ENCODE measurements around the gene CEACAM16. TPM values are rescaled to one million over a fixed set of nuclear protein-coding genes. Genes with fewer than 3 reads are reported as not detected.
"Not testable (repeated sequence)": the region's sequence is repeated elsewhere in the genome, so short reads cannot be mapped to it uniquely, and the experiment has no call there.

The CEACAM16 gene
- total RNA-seq, 1 experiment from 2014 or later: not detected

DNA sequence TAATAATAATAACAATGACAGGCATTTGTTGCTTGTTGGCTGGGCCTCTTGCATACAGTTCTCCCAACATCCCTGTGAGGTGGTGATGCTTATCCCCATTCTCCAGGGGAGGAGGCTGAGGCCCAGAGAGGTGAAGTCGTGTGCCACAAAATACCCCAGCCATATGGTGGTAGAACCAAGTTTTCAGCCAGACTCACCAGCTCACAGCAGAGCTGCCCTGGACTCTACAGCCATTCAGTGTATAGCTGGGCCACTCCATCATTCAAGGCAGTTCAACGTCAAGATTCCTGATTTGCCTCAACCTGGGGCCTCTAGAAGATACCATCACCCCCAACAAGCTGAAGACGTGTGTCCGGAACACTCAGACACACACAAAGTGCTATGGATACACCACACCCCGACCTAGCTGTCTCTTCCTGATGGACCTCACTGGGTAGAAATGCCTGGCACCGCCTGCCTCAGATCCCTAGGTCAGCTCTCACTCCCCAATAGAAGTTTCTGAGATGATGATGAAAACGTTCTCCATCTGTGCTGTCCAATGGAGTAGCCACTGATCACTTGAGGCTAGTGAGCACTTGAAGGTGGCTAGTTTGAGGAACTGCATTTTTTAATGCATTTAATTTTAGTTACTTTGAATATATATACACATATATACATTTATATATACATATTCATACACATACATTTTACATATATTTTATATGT lies 31.9 kb upstream of the CEACAM16 start:
- POLR2A ChIA-PET: no interaction called here
- no peak for TF ChIP-seq RAD21 (IDR thresholded peaks at IDR 0.05; ENCODE audit: low read depth)
- TF ChIP-seq, protein P1, sequence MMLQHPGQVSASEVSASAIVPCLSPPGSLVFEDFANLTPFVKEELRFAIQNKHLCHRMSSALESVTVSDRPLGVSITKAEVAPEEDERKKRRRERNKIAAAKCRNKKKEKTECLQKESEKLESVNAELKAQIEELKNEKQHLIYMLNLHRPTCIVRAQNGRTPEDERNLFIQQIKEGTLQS (IDR thresholded peaks at IDR 0.05): no peak
- TF ChIP-seq SRF (IDR thresholded peaks at IDR 0.05; ENCODE audit: low read depth): no peak
- TF ChIP-seq MAX (IDR thresholded peaks at IDR 0.05): no peak
- no peak for TF ChIP-seq EGR1 (IDR thresholded peaks at IDR 0.05; ENCODE audit: low read depth)
- no peak for TF ChIP-seq EZH2phosphoT487 (IDR thresholded peaks at IDR 0.05; ENCODE audit: borderline replicate concordance)

GRCh38 chr19:44668985-44669764 lies 29.8 kb upstream of the CEACAM16 start:
- Histone ChIP-seq H3K9me2 (ENCODE audit: insufficient read depth) (no peaks in the 10 kb centered on the region), H3K9ac (ENCODE audit: low read length) (no peak overlapping the region), H3K36me3 (ENCODE audit: control insufficient read depth in 1 of 2, insufficient read depth in 2 of 2, low read length in 2 of 2) (no peaks in the 10 kb centered on the region), H3K4me2 (ENCODE audit: low read length) (no peak overlapping the region), H3K4me1 (ENCODE audit: control insufficient read depth in 1 of 2, insufficient read depth in 2 of 2, low read length in 2 of 2) (peaks cover 0 to 23% of the 10 kb centered on the region in 2 experiments; a peak in 2 of 4 replicates), H3K79me2 (ENCODE audit: insufficient read depth, low read length) (no peaks in the 10 kb centered on the region), H2AFZ (ENCODE audit: low read depth, low read length, poor library complexity, severe bottlenecking) (no peak overlapping the region), H3K4me3 (replicated peaks in 1 of 2; ENCODE audit: low read depth in 1 of 2, low read length in 2 of 2) (no peak overlapping the region), H4K20me1 (ENCODE audit: insufficient read depth) (no peaks in the 10 kb centered on the region), H3K27me3 (ENCODE audit: insufficient read depth, low read length) (no peaks in the 10 kb centered on the region), H3K27ac (ENCODE audit: low read depth, low read length) (no peak overlapping the region), H3K9me3 (ENCODE audit: control insufficient read depth in 1 of 2, insufficient read depth in 1 of 2, low read depth in 1 of 2, low read length in 2 of 2) (no peaks in the 10 kb centered on the region)
- intact Hi-C loops (cut with micrococcal nuclease): no loop called here
- ChIA-PET POLR2A (no interaction called here), RAD21 (ENCODE audit: low non-redundant PET in 1 of 2, low total read pairs in 2 of 2, uncharacterized antibody in 2 of 2, unreplicated experiment in 2 of 2) (interaction anchor here in 1 of 2 experiments (0.6 kb wide), 1 partner anchor 59 kb away, joined by 9 read pairs; no protein-coding TSS in a partner anchor), CTCF (no interaction called here)
- DNase-seq (ENCODE audit: low read depth, low spot score): no peak
- no peak for ATAC-seq
- BruUV-seq (replicated peaks): no TSS peak
- no peak for TF ChIP-seq ZNF274 (IDR thresholded peaks at IDR 0.05; ENCODE audit: low read depth, low read length)
- TF ChIP-seq YY1 (IDR thresholded peaks at IDR 0.05; ENCODE audit: extremely low read depth, insufficient replicate concordance, low read depth, low read length): no peak

More for the DNA sequence above, 31.9 kb upstream of the CEACAM16 start:
- H3K4me2 ChIP-seq (ENCODE audit: low read length): no peak overlapping the region
- H3K9ac ChIP-seq (ENCODE audit: low read length): no peak overlapping the region
- DNase-seq (ENCODE audit: low read depth, low spot score) (no peak), ATAC-seq (no peak)
- intact Hi-C loops (cut with micrococcal nuclease): no loop called here
- H3K9me3 ChIP-seq (ENCODE audit: control insufficient read depth in 1 of 2, insufficient read depth in 1 of 2, low read depth in 1 of 2, low read length in 2 of 2): no peaks in the 10 kb centered on the region
- H3K27me3 ChIP-seq (ENCODE audit: insufficient read depth, low read length): no peaks in the 10 kb centered on the region
- no TSS peak for BruUV-seq (replicated peaks)
- ChIA-PET RAD21 (ENCODE audit: low non-redundant PET in 1 of 2, low total read pairs in 2 of 2, uncharacterized antibody in 2 of 2, unreplicated experiment in 2 of 2) (interaction anchor here in 1 of 2 experiments (0.6 kb wide), 1 partner anchor 59 kb away, joined by 4 read pairs; no protein-coding TSS in a partner anchor), CTCF (interaction anchor here (1.0 kb wide), 1 partner anchor 10 kb away, joined by 3 read pairs; no protein-coding TSS in a partner anchor)
- H3K9me2 ChIP-seq (ENCODE audit: insufficient read depth): no peaks in the 10 kb centered on the region
- H3K4me1 ChIP-seq (ENCODE audit: control insufficient read depth in 1 of 2, insufficient read depth in 2 of 2, low read length in 2 of 2): peaks cover 0 to 23% of the 10 kb centered on the region in 2 experiments; a peak in 2 of 4 replicates
- H3K27ac ChIP-seq (ENCODE audit: low read depth, low read length): no peak overlapping the region
- H2AFZ ChIP-seq (ENCODE audit: low read depth, low read length, poor library complexity, severe bottlenecking): no peak overlapping the region
- H3K79me2 ChIP-seq (ENCODE audit: insufficient read depth, low read length): no peaks in the 10 kb centered on the region
- H3K4me3 ChIP-seq (replicated peaks in 1 of 2; ENCODE audit: low read depth in 1 of 2, low read length in 2 of 2): no peak overlapping the region
- no peaks in the 10 kb centered on the region for H4K20me1 ChIP-seq (ENCODE audit: insufficient read depth)
- peaks cover 2 to 14% of the 10 kb centered on the region in 2 experiments; a peak in 2 of 4 replicates for H3K36me3 ChIP-seq (ENCODE audit: control insufficient read depth in 1 of 2, insufficient read depth in 2 of 2, low read length in 2 of 2)

DNA sequence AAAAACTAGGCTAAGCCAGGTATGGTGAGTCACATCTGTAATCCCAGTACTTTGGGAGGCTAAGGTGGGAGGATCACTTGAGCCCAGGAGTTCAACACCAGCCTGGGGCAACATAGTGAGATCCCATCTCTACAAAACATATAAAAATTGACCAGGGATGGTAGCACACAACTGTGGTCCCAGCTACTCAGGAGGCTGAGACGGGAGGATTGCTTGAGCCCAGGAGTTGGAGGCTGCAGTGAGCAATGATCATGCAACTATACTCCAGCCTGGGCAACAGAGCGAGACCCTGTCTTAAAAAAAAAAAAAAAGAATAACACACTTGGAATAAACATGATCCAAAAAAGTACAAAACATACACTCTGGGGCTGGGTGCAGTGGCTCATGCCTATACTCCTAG lies 28.9 kb upstream of the CEACAM16 start:
- H3K9me2 ChIP-seq (ENCODE audit: insufficient read depth); H4K20me1 ChIP-seq (ENCODE audit: insufficient read depth); CTCF ChIA-PET; H3K9ac ChIP-seq (ENCODE audit: low read length); H3K27me3 ChIP-seq (ENCODE audit: insufficient read depth, low read length); H2AFZ ChIP-seq (ENCODE audit: low read depth, low read length, poor library complexity, severe bottlenecking); H3K36me3 ChIP-seq (ENCODE audit: control insufficient read depth in 1 of 2, insufficient read depth in 2 of 2, low read length in 2 of 2); H3K9me3 ChIP-seq (ENCODE audit: control insufficient read depth in 1 of 2, insufficient read depth in 1 of 2, low read depth in 1 of 2, low read length in 2 of 2); H3K4me2 ChIP-seq (ENCODE audit: low read length); POLR2A ChIA-PET; H3K79me2 ChIP-seq (ENCODE audit: insufficient read depth, low read length); H3K4me3 ChIP-seq (replicated peaks in 1 of 2; ENCODE audit: low read depth in 1 of 2, low read length in 2 of 2); DNase-seq (ENCODE audit: low read depth, low spot score); intact Hi-C loops (cut with micrococcal nuclease); ATAC-seq; H3K27ac ChIP-seq (ENCODE audit: low read depth, low read length); BruUV-seq (replicated peaks): not testable (repeated sequence)
- peaks cover 0 to 23% of the 10 kb centered on the region in 2 experiments; a peak in 2 of 4 replicates for H3K4me1 ChIP-seq (ENCODE audit: control insufficient read depth in 1 of 2, insufficient read depth in 2 of 2, low read length in 2 of 2)
- RAD21 ChIA-PET (ENCODE audit: low non-redundant PET in 1 of 2, low total read pairs in 2 of 2, uncharacterized antibody in 2 of 2, unreplicated experiment in 2 of 2): interaction anchor here in 1 of 2 experiments (0.7 kb wide), 1 partner anchor 91 kb away, joined by 6 read pairs; no protein-coding TSS in a partner anchor

Data from HCT116 (cell line).